Measurements from ENCODE around the gene MYADM.

The MYADM gene

GRCh38 chr19:53892301-53892980 lies 24.8 kb downstream of the MYADM start:
- DNase-seq, result no peak

GRCh38 chr19:53892981-53893325 lies 25.3 kb downstream of the MYADM start:
- DNase-seq, result no peak

GRCh38 chr19:53894707-53895106 lies 27.0 kb downstream of the MYADM start:
- no peak for DNase-seq

DNA sequence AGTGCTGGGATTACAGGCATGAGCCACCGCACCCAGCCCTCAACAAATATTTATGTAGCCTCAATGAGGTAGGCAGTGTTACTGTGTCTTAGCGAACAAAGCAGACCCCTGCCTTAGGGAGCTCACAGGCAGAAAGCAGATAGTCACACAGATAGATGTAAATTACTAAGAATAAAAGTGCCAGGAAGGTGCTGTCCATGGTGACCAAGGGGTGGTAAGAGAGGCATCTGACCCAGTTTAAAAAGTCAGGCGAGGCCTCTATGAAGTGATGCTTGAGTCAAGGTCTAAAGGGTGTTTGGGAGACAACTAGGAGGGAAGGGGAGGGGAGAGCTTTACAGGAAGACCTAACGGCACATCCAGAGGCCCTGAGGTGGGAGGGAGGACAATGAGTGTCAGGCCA lies 29.0 kb downstream of the MYADM start:
- no peak for DNase-seq

DNA sequence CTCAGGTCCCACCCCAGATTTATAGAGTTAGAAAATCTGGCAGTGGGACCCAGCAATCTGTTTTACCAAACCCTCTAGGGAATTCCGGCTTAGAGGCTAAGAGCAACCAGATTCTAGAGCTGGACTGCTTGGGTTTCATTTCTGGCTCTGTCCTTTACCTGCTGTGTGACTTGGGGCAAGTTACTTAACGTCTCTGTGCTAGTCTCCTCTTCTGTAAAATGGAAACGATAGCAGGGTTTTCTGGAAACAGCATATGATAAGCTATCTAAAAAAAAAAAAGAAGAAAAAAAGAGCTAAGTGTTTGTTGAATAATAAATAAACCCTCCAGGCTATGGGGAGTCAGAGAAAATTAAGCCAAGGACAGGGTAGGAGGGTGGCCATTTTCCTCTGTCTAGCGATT lies 29.8 kb downstream of the MYADM start:
- DNase-seq, result no peak

DNA sequence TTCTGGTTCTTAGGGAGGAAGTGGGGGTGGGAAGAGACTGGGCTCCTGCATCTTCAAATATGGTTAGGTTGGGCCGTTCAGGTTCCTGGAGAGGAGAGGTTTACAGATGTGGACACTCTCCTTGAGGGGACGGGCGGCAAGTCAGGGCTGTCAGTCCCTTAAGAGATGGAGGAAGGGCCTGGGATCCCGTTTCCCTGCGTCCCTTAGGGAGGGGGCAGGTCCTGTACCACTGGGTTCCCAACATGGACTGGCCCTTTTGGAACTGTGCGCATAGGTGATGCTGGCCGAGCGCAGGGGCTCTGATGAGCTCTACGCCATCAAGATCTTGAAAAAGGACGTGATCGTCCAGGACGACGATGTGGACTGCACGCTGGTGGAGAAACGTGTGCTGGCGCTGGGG lies 30.5 kb downstream of the MYADM start:
- DNase-seq, result no peak

GRCh38 chr19:53898636-53899341 lies 31.1 kb downstream of the MYADM start:
- DNase-seq, result no peak

- DNase-seq, result no peak
Observed at GRCh38 chr19:53900191-53900860, 32.6 kb downstream of the MYADM start.

GRCh38 chr19:53903055-53903680 lies 35.5 kb downstream of the MYADM start:
- peak in 1 of 2 experiments; percentile 19 for DNase-seq

GRCh38 chr19:53904909-53905308 lies 37.2 kb downstream of the MYADM start:
- no peak for DNase-seq

- DNase-seq, result no peak
Observed at GRCh38 chr19:53905787-53906186, 38.1 kb downstream of the MYADM start.

GRCh38 chr19:53906211-53907192 lies 38.8 kb downstream of the MYADM start:
- DNase-seq, result peak in 1 of 2 experiments; percentile 7

DNA sequence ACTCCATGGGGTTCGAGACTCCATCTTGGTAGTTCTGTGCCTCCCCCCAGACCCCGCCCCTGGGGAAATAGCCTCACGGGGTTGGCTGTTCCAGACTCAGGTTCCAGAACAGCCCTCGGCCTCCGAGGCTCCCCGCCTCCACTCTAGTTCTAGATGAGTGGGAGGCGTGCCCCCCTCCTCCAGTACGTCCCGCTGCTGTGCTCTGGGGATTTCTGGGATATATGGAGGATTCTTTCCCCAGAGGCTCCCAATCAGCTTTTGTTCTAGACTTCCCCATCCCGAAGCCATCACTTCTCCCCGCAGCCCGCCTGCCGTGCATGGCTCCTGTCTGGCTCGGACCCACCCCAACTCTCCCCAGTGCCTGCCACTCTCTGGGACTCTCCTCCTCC lies 39.5 kb downstream of the MYADM start:
- no peak for DNase-seq

- DNase-seq, result no peak
Observed at GRCh38 chr19:53907690-53908089, 40.0 kb downstream of the MYADM start.

DNA sequence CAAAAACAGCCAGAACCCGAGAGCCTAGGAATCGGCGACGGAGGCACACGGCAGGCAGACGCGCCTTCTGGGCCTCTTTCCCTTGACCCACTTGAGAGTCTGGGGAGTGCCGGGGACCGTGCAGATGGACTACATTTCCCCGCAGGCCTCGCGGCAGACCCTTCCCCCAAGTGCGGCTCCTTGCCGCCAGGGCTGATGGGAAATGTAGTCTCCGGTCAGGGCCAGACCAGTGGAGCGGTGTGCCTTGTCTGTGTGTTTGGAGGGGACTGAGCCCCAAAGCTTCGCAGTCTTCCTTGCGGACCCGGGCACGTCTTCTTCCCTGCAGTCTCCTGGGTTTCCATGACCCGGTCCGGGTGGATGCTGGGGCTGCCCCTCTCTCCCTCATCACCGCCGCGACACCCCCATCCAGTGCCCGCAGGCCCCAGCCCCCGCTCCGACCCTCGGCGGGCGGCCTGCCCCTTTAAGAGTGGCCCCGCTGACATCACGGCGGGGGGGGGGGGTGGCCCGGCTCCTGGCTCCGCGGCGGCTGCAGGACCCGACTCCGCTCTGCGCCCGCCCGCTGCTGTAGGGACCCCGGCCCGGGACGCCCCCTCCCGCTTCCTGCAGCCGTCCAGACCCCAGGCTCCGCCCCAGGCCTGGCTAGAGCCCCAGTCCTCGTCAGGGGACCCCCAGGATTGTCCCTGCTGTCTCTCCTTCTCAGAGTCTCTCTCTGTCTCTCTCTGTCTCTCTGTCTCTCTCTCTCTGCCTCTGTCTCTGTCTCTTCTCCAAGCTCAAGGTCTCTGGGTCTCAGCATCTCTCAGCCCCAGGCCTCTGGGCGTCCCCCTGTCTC lies 40.6 kb downstream of the MYADM start:
- no peak for DNase-seq

DNA sequence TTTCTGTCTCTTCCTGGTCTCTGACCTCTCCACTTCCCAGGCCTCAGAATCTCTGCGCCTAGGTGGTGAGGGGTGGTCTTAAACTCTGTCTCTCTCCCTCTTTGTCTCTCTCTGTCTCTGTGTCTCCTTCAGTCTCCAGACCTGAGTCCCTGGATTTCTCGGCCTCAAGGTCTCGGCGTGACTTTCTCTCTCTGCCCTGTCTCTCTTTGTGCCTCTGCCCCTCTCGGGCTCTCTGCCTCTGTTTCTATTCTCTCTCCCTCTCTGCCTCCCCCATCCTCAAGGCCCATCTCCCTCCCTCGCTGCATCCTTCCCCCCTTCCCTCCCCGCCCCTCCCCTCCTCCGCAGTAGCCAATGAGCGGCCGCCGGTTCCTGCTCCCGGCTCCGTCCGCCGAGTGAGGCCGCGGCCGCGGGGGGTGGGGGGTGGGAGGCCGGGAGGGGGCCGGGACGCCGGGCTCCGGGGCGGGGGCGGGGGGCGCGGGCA lies 41.3 kb downstream of the MYADM start, which contains the start of gene CACNG7:
Gene CACNG7 (plus strand): TSS at position 344 of the 481 bp plus-strand sequence. CDS start 3,554 bp downstream, outside the sequence.
- no peak for DNase-seq

DNA sequence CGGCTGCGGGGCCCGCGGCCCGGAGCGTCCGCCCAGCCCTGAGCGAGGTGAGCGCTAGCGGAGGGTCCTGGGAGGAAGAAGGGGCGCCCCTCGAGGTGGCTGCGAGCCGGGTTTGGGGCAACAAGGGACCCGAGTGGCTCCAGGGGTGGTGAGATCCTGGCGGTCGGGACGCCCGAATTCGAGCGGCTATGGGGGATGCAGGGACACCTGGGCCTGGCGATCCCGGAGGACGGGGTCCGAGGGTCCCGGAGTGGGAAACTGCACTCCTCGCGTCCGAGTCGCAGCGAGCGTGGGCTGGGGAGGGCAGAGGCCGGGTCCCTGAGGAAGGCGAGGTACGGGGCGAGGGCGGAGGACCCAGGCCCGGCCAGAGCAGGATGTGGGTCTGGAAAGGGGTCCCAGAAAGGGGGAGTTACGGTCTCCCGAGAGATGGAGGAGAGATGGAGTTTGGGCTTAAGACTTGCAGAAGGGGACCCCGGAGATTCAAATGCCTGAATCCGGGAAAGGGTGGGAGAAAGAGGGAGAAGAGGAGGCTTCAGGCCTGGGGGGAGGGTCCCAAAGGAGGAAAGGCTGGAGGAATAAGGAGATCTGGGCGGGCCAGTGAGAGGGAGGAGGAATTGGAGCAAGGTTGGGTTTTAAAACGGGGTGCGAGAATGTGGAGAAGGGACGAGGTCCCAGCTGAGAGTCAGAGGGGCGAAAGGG lies 41.9 kb downstream of the MYADM start:
- DNase-seq, result no peak

GRCh38 chr19:53910170-53910518 lies 42.5 kb downstream of the MYADM start:
- no peak for DNase-seq

- DNase-seq, result no peak
Observed at GRCh38 chr19:53912653-53913052, 45.0 kb downstream of the MYADM start.

DNA sequence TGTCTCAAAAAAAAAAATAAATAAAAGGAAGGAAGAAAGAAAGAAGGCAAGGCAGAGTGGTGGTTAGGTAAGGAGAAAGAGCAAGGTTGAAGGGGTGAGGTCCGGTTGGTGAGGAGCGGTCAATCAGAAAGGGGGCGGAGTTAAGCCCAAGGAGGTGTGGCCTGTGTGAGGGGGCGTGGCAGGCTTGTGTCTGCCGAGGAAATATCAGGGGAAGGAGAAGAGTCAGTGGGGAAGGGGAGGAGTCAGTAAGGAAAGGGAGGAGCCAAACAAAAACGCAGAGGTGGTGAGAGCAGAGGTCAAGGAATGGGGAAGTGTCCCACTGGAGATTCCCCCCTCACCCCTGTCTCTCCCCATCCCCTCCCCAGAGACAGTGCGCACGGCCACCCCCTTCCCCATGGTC lies 47.3 kb downstream of the MYADM start:
- no peak for DNase-seq

DNA sequence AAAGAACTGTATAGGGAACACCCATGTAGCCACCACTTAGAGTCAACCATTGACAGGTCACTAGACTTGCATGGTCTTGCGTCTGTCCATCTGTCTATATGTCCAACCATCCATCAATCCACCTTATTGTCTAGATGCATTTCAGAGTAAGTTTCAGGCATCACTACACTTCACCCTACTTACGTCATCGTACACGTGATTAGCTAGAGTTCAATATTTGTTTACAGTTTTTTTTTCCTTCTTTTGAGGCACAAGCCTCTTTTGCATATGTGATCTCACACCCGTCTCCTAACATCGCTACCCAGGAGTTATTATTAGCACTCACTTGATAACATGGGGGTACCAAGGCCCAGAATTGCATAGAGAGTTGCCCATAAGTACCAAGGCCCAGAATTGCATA lies 48.3 kb downstream of the MYADM start:
- no peak for DNase-seq
